Glutamatergic neuron (in vitro differentiated cells): ENCODE measurements around the gene CNTRL. TPM values are rescaled to one million over a fixed set of nuclear protein-coding genes. Genes with fewer than 3 reads are reported as not detected.

Experiments used
- DNase-seq: peaks from one replicate; pipeline ENCODE4 v3.0.0; 2022
- H3K27ac Mint-ChIP-seq: one replicate; pipeline ENCODE4 v1.8.0; 2020; ENCODE audit warnings: mild to moderate bottlenecking, mixed read lengths, inconsistent platforms; ENCODE audit not compliant: unreplicated experiment
- H3K27me3 Mint-ChIP-seq: one replicate; pipeline ENCODE4 v1.8.0; 2020; ENCODE audit warnings: mild to moderate bottlenecking, moderate library complexity, mixed read lengths, inconsistent platforms; ENCODE audit not compliant: unreplicated experiment
- H3K36me3 Mint-ChIP-seq: one replicate; pipeline ENCODE4 v1.8.0; 2020; ENCODE audit warnings: mild to moderate bottlenecking, mixed read lengths, inconsistent platforms; ENCODE audit not compliant: unreplicated experiment
- H3K4me1 Mint-ChIP-seq: one replicate; pipeline ENCODE4 v1.8.0; 2020; ENCODE audit warnings: mild to moderate bottlenecking, low read depth, mixed read lengths, inconsistent platforms; ENCODE audit not compliant: unreplicated experiment
- H3K4me3 Mint-ChIP-seq: one replicate; pipeline ENCODE4 v1.8.0; 2020; ENCODE audit warnings: mild to moderate bottlenecking, mixed read lengths, inconsistent platforms; ENCODE audit not compliant: unreplicated experiment
- H3K9me3 Mint-ChIP-seq: one replicate; pipeline ENCODE4 v1.8.0; 2020; ENCODE audit warnings: mild to moderate bottlenecking, moderate library complexity, mixed read lengths, inconsistent platforms; ENCODE audit not compliant: unreplicated experiment
- CTCF ChIP-seq: fragments of 200-600 bp; sonication (generic); IDR thresholded peaks from one replicate; pipeline ENCODE4 v1.5.0; 2021; ENCODE audit not compliant: partially characterized antibody, unreplicated experiment
- total RNA-seq: library from RNA; stranded (reverse); fragmentation: NEBNext Ultra II Directional; extraction: Animal tissue kit (Norgen Biotek cat#: 25700); gene quantifications from one replicate; pipeline ENCODE4 v1.2.1, GENCODE V29; 2021; ENCODE audit not compliant: unreplicated experiment

CNTRL gene
- total RNA-seq, 1 donor from 2014 or later, result 9.5 TPM

GRCh38 chr9:121048618-121049017 lies 26.1 kb upstream of the CNTRL start:
- no peak for TF ChIP-seq CTCF
- Mint-ChIP-seq H3K4me3 (no peak overlapping the region), H3K36me3 (no peaks in the 10 kb centered on the region), H3K9me3 (peaks cover 2% of the 10 kb centered on the region), H3K4me1 (no peaks in the 10 kb centered on the region), H3K27me3 (no peaks in the 10 kb centered on the region), H3K27ac (no peak overlapping the region)
- no peak for DNase-seq

- Mint-ChIP-seq H3K4me3 (no peak within 1 kb of the TSS), H3K27ac (no peak within 1 kb of the TSS), H3K9me3 (peaks cover 2% of the 10 kb centered on the region), H3K27me3 (no peaks in the 10 kb centered on the region), H3K36me3 (no peaks in the 10 kb centered on the region), H3K4me1 (no peaks in the 10 kb centered on the region)
- no peak for DNase-seq
- TF ChIP-seq CTCF, result no peak
Observed at GRCh38 chr9:121050128-121050988, 24.4 kb upstream of the CNTRL start, which contains the start of gene C5. TSS of gene C5 (minus strand) at chr9:121050275. CDS start at chr9:121050246, 29 bp downstream.

GRCh38 chr9:121053544-121053943 lies 21.2 kb upstream of the CNTRL start:
- Mint-ChIP-seq H3K27ac (no peak overlapping the region), H3K36me3 (no peaks in the 10 kb centered on the region), H3K9me3 (peaks cover 2% of the 10 kb centered on the region), H3K4me3 (no peak overlapping the region), H3K27me3 (no peaks in the 10 kb centered on the region), H3K4me1 (no peaks in the 10 kb centered on the region)
- DNase-seq, result no peak
- TF ChIP-seq CTCF, result no peak

- DNase-seq, result no peak
- H3K27me3 Mint-ChIP-seq, result no peaks in the 10 kb centered on the region
- H3K9me3 Mint-ChIP-seq, result no peaks in the 10 kb centered on the region
- H3K4me1 Mint-ChIP-seq, result no peaks in the 10 kb centered on the region
- H3K4me3 Mint-ChIP-seq, result no peak overlapping the region
- H3K36me3 Mint-ChIP-seq, result no peaks in the 10 kb centered on the region
- H3K27ac Mint-ChIP-seq, result no peak overlapping the region
- peak; percentile 57 for TF ChIP-seq CTCF
Observed at GRCh38 chr9:121055642-121056143, 19.1 kb upstream of the CNTRL start.

- Mint-ChIP-seq H3K9me3 (no peaks in the 10 kb centered on the region), H3K4me1 (no peaks in the 10 kb centered on the region), H3K4me3 (no peak overlapping the region), H3K36me3 (no peaks in the 10 kb centered on the region), H3K27ac (no peak overlapping the region), H3K27me3 (no peaks in the 10 kb centered on the region)
- no peak for TF ChIP-seq CTCF
- no peak for DNase-seq
Observed at GRCh38 chr9:121057821-121058220, 16.9 kb upstream of the CNTRL start.
